22Rv1 (cell line): ENCODE data around the gene DYRK1B.

Source experiments
- ZFX ChIP-seq: fragments of 450-650 bp; IDR thresholded peaks from 2 replicates; pipeline ENCODE4 v1.6.1; 2017; ENCODE audit warnings: antibody characterized with exemption, borderline replicate concordance
- TF ChIP-seq, protein P1 (sequence below): fragments of 450-650 bp; IDR thresholded peaks from 2 replicates; pipeline ENCODE4 v1.5.1; 2017; ENCODE audit warnings: mild to moderate bottlenecking

- TF ChIP-seq, protein P1, sequence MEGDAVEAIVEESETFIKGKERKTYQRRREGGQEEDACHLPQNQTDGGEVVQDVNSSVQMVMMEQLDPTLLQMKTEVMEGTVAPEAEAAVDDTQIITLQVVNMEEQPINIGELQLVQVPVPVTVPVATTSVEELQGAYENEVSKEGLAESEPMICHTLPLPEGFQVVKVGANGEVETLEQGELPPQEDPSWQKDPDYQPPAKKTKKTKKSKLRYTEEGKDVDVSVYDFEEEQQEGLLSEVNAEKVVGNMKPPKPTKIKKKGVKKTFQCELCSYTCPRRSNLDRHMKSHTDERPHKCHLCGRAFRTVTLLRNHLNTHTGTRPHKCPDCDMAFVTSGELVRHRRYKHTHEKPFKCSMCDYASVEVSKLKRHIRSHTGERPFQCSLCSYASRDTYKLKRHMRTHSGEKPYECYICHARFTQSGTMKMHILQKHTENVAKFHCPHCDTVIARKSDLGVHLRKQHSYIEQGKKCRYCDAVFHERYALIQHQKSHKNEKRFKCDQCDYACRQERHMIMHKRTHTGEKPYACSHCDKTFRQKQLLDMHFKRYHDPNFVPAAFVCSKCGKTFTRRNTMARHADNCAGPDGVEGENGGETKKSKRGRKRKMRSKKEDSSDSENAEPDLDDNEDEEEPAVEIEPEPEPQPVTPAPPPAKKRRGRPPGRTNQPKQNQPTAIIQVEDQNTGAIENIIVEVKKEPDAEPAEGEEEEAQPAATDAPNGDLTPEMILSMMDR, result no peak
- TF ChIP-seq ZFX, result no peak
Measured at GRCh38 chr19:39796000-39796498, 37.9 kb downstream of the DYRK1B start.
